ENCODE results near the gene COPZ1. TPM values are rescaled to one million over a fixed set of nuclear protein-coding genes. Genes with fewer than 3 reads are reported as not detected.

The COPZ1 gene
- total and polyA plus RNA-seq, 4 donors = 98.8 to 163 (median 136) TPM

GRCh38 chr12:54373649-54374561 is 49.0 kb downstream of the COPZ1 start:
- Histone ChIP-seq H3K4me3 (no peak overlapping the region), H3K27me3 (ENCODE audit: control insufficient read depth in 3 of 3, insufficient read depth in 3 of 3, low read length in 2 of 3) (no peaks in the 10 kb centered on the region), H3K9me3 (ENCODE audit: control insufficient read depth in 4 of 4, insufficient read depth in 3 of 4, low read length in 3 of 4) (no peaks in the 10 kb centered on the region), H3K4me1 (ENCODE audit: control insufficient read depth in 5 of 5, insufficient read depth in 5 of 5, low read length in 5 of 5) (peaks cover 0 to 55% (median 17%) of the 10 kb centered on the region in 5 donors), H3K27ac (ENCODE audit: low read depth in 1 of 2, low read length in 1 of 2) (peak overlapping the region in 1 of 2 donors; percentile 9), H3K9ac (ENCODE audit: insufficient read depth in 1 of 2, low read length in 2 of 2) (peak overlapping the region in 1 of 2 donors; percentile 3), H3K36me3 (ENCODE audit: control insufficient read depth in 4 of 4, insufficient read depth in 4 of 4, low read length in 4 of 4) (peaks cover 0 to 14% (median 0%) of the 10 kb centered on the region in 4 donors)
- TF ChIP-seq, protein P1, sequence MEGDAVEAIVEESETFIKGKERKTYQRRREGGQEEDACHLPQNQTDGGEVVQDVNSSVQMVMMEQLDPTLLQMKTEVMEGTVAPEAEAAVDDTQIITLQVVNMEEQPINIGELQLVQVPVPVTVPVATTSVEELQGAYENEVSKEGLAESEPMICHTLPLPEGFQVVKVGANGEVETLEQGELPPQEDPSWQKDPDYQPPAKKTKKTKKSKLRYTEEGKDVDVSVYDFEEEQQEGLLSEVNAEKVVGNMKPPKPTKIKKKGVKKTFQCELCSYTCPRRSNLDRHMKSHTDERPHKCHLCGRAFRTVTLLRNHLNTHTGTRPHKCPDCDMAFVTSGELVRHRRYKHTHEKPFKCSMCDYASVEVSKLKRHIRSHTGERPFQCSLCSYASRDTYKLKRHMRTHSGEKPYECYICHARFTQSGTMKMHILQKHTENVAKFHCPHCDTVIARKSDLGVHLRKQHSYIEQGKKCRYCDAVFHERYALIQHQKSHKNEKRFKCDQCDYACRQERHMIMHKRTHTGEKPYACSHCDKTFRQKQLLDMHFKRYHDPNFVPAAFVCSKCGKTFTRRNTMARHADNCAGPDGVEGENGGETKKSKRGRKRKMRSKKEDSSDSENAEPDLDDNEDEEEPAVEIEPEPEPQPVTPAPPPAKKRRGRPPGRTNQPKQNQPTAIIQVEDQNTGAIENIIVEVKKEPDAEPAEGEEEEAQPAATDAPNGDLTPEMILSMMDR (IDR thresholded peaks at IDR 0.05; ENCODE audit: control extremely low read depth, extremely low read depth) = no peak
- no peak for DNase-seq
- ATAC-seq (ENCODE audit: insufficient read depth, low FRiP score) = no peak
- 94 to 99% methylated on average over 10 of the region's 10 CpGs for WGBS, 2 donors

GRCh38 chr12:54374562-54375258 is 49.8 kb downstream of the COPZ1 start:
- Histone ChIP-seq H3K9me3 (ENCODE audit: control insufficient read depth in 4 of 4, insufficient read depth in 3 of 4, low read length in 3 of 4) (no peaks in the 10 kb centered on the region), H3K27me3 (ENCODE audit: control insufficient read depth in 3 of 3, insufficient read depth in 3 of 3, low read length in 2 of 3) (no peaks in the 10 kb centered on the region), H3K4me1 (ENCODE audit: control insufficient read depth in 5 of 5, insufficient read depth in 5 of 5, low read length in 5 of 5) (peaks cover 0 to 54% (median 14%) of the 10 kb centered on the region in 5 donors), H3K9ac (ENCODE audit: insufficient read depth in 1 of 2, low read length in 2 of 2) (peak overlapping the region in 1 of 2 donors; percentile 61), H3K4me3 (no peak overlapping the region), H3K27ac (ENCODE audit: low read depth in 1 of 2, low read length in 1 of 2) (no peak overlapping the region), H3K36me3 (ENCODE audit: control insufficient read depth in 4 of 4, insufficient read depth in 4 of 4, low read length in 4 of 4) (peaks cover 0 to 14% (median 0%) of the 10 kb centered on the region in 4 donors)
- 60 to 80% methylated on average over 2 of the region's 2 CpGs for WGBS, 2 donors
- ATAC-seq (ENCODE audit: insufficient read depth, low FRiP score) (no peak), DNase-seq (peak in 1 of 3 donors; percentile 53)
- TF ChIP-seq, protein P1 (IDR thresholded peaks at IDR 0.05; ENCODE audit: control extremely low read depth, extremely low read depth) = no peak

DNA sequence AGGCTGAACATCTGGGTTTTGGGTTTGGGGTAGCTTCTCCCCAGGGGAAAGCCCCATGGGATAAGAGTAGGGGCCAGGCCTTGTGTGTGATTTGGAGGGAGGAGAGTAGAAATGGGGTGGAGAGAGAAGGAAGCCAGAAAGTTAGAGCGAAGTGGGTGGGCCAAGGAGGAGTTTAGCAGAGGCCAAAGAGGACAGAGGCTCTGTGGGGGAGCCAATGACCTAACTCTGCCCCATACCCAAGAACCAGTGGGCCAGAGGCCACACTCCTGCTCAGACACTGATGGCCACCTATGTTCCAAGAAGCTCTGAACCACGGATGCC is 50.3 kb downstream of the COPZ1 start:
- H3K36me3 ChIP-seq (ENCODE audit: control insufficient read depth in 4 of 4, insufficient read depth in 4 of 4, low read length in 4 of 4) = peaks cover 0 to 14% (median 0%) of the 10 kb centered on the region in 4 donors
- WGBS, 2 donors = 77 to 85% methylated on average over 2 of the region's 2 CpGs
- no peaks in the 10 kb centered on the region for H3K9me3 ChIP-seq (ENCODE audit: control insufficient read depth in 4 of 4, insufficient read depth in 3 of 4, low read length in 3 of 4)
- no peak overlapping the region for H3K27ac ChIP-seq (ENCODE audit: low read depth in 1 of 2, low read length in 1 of 2)
- DNase-seq = no peak
- no peaks in the 10 kb centered on the region for H3K27me3 ChIP-seq (ENCODE audit: control insufficient read depth in 3 of 3, insufficient read depth in 3 of 3, low read length in 2 of 3)
- peaks cover 0 to 52% (median 14%) of the 10 kb centered on the region in 5 donors for H3K4me1 ChIP-seq (ENCODE audit: control insufficient read depth in 5 of 5, insufficient read depth in 5 of 5, low read length in 5 of 5)
- TF ChIP-seq, protein P1 (IDR thresholded peaks at IDR 0.05; ENCODE audit: control extremely low read depth, extremely low read depth) = no peak
- peak overlapping the region in 1 of 2 donors; percentile 61 for H3K9ac ChIP-seq (ENCODE audit: insufficient read depth in 1 of 2, low read length in 2 of 2)
- no peak overlapping the region for H3K4me3 ChIP-seq
- no peak for ATAC-seq (ENCODE audit: insufficient read depth, low FRiP score)
